Testis (tissue), 3 donors: ENCODE measurements around the gene ZBTB20. TPM values are rescaled to one million over a fixed set of nuclear protein-coding genes. Genes with fewer than 3 reads are reported as not detected.
A peak's percentile ranks its signal among the peaks of the same experiment; 100 is the strongest.

Experiments used
- DNase-seq: peaks from one replicate; pipeline ENCODE4 v3.0.0-alpha.2; 2019
- H3K27ac ChIP-seq, 2 donors: fragments of 200-600 bp; sonication (generic); one replicate each; pipeline ENCODE4 v1.5.1; 2019
- H3K27me3 ChIP-seq: fragments of 200-600 bp; sonication (generic); one replicate; pipeline ENCODE4 v1.5.1; 2019
- H3K36me3 ChIP-seq: fragments of 200-600 bp; sonication (generic); one replicate; pipeline ENCODE4 v1.5.1; 2017; ENCODE audit warnings: low read depth; ENCODE audit errors: missing control alignments
- H3K4me1 ChIP-seq: fragments of 200-600 bp; sonication (generic); one replicate; pipeline ENCODE4 v1.5.1; 2019
- H3K4me3 ChIP-seq, 2 donors: fragments of 200-600 bp; sonication (generic); one replicate each; pipeline ENCODE4 v1.5.1; 2017 to 2019
- H3K9me3 ChIP-seq: fragments of 200-600 bp; sonication (generic); one replicate; pipeline ENCODE4 v1.5.1; 2017
- CTCF ChIP-seq, 3 experiments: fragments of 450-650 bp in 2 of 3; fragments of 200-600 bp in 1 of 3; sonication (generic) in 1 of 3; IDR thresholded peaks; one replicate each; pipeline ENCODE4 v1.5.1; 2016 to 2019; ENCODE audit warnings: antibody characterized with exemption in 3 of 3, mild to moderate bottlenecking in 2 of 3, moderate library complexity in 1 of 3
- POLR2A ChIP-seq: fragments of 450-650 bp; IDR thresholded peaks from one replicate; pipeline ENCODE4 v1.6.1; 2017; ENCODE audit warnings: antibody characterized with exemption, mild to moderate bottlenecking, moderate library complexity
- WGBS, 2 donors: methylation state at CpG; one replicate each; pipeline ENCODE4 v1.1.5; 2018; 5-methylcytosine and 5-hydroxymethylcytosine counted together
- intact Hi-C: fragments of 100-400 bp; cut with DNase I; formaldehyde crosslinking; loops from one replicate; pipeline ENCODE4 v1.15.1; 2023; ENCODE audit warnings: low total_unique reads
- polyA plus RNA-seq: library from polyadenylated mRNA; stranded (reverse); fragments of 350-450 nt; fragmentation: Illumina TruSeq; extraction: RNeasy Lipid Tissue Mini Kit (QIAGEN cat#74804); gene quantifications from one replicate; pipeline ENCODE4 v1.2.3, GENCODE V29; 2014; ENCODE audit warnings: low read depth, low replicate concordance; ENCODE audit not compliant: insufficient read depth
- total RNA-seq, 2 donors: library from RNA; depleted of rRNA; stranded (reverse); fragments of >200 nt; gene quantifications; one replicate each; pipeline ENCODE4 v1.2.3, GENCODE V29; 2016

Gene ZBTB20
- total and polyA plus RNA-seq, 3 donors from 2014 or later = 36.8 to 179 (median 126) TPM

DNA sequence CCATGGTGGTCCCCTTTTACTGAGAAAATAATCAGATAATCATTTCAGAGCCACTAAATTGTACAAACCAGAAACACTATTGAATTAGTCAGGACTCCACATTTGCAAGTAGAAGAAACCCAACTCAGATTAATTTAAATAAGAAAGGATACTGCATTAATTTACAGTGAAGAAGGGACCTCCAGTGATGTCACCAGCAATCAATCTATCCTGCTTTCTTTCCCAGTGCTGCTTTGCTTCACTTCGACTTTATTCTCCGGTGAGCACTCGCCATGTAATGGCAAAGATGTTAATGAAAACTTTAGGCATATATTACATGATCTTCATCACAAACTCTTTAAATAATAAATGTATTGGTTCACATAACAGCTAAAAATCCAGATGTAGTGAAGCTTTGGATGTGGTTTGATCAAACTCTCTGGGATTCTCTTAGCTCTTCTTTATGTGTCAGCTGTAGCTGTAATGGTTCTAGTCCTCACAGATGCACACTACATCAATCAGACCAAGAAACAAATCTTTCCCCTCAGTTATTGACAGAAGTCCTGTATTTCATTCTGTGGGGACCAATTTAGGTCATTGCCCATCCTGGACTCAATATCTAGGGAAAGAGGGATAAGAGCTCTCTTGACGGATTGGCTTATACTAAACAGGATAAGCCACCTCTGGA, 14.2 kb upstream of the ZBTB20 start:
- H3K9me3 ChIP-seq = no peaks in the 10 kb centered on the region
- H3K27ac ChIP-seq = no peak overlapping the region
- H3K27me3 ChIP-seq = no peaks in the 10 kb centered on the region
- no peak for DNase-seq
- no peaks in the 10 kb centered on the region for H3K36me3 ChIP-seq
- whole genome bisulfite sequencing, 2 donors = 92 to 95% methylated on average over 4 of the region's 4 CpGs
- TF ChIP-seq POLR2A (no peak), CTCF (IDR thresholded peaks at IDR 0.05) (no peak)
- no peaks in the 10 kb centered on the region for H3K4me1 ChIP-seq
- intact Hi-C loops = no loop called here
- H3K4me3 ChIP-seq = no peak overlapping the region

DNA sequence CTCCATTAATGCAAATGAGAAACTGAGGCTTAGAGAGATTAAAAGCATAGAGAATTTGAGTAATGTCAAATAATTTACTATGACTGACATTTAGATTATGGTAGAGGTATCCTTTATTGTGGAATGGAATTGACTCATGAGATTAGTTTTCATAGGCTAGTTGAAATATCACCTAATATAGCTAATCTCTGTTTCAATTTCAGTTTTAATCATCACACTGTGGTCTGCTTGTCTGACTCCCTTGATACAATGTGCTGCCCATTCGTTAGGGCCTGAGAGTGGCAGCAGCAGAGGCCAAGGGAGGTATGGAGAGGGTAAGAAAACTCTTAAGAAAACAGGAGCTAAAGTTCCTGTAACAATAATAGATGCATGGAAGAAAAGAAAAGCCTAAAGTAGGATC, 13.2 kb upstream of the ZBTB20 start:
- Histone ChIP-seq H3K27ac (no peak overlapping the region), H3K4me3 (no peak overlapping the region), H3K27me3 (no peaks in the 10 kb centered on the region), H3K4me1 (no peaks in the 10 kb centered on the region), H3K36me3 (no peaks in the 10 kb centered on the region), H3K9me3 (no peaks in the 10 kb centered on the region)
- DNase-seq = no peak
- WGBS, 2 donors = 43 to 76% methylated on average over 1 of the region's 1 CpG
- TF ChIP-seq POLR2A (no peak), CTCF (IDR thresholded peaks at IDR 0.05) (no peak)
- intact Hi-C loops = no loop called here

DNA sequence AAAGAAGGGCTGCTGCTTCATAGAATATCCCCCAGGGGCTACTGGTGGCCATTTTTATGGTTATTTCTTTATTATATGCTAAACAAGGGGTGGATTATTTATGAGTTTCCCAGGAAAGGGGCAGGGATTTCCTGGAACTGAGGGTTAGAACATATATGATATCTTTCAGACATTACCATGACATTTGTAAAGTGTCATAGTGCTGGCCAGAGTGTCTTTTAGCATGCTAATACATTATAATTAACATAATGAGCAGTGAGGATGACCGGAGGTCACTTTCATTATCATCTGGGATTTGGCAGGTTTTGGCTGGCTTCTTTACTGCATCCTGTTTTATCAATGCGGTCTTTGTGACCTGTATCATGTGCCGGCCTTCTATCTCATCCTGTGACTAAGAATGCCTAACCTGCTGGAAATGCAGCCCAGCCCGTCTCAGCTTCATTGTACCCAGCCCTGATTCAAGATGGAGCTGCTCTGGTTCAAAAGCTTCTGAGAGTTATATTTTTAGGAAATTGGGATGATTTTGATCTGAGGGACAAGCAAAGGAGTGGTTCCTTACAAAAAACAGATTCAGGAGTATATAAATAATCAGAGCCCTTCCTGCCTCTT, 9.1 kb upstream of the ZBTB20 start:
- H3K27me3 ChIP-seq = no peaks in the 10 kb centered on the region
- H3K4me1 ChIP-seq = no peaks in the 10 kb centered on the region
- no peaks in the 10 kb centered on the region for H3K36me3 ChIP-seq
- intact Hi-C loops = no loop called here
- no peak overlapping the region for H3K27ac ChIP-seq
- peak; percentile 26 for DNase-seq
- WGBS, 2 donors = 57 to 60% methylated on average over 4 of the region's 4 CpGs
- no peaks in the 10 kb centered on the region for H3K9me3 ChIP-seq
- TF ChIP-seq POLR2A (no peak), CTCF (IDR thresholded peaks at IDR 0.05) (no peak)
- H3K4me3 ChIP-seq = no peak overlapping the region

GRCh38 chr3:115154611-115155010, 7.5 kb upstream of the ZBTB20 start:
- H3K9me3 ChIP-seq = no peaks in the 10 kb centered on the region
- TF ChIP-seq CTCF (IDR thresholded peaks at IDR 0.05) (no peak), POLR2A (no peak)
- WGBS, 2 donors = 73 to 75% methylated on average over 3 of the region's 3 CpGs
- H3K4me3 ChIP-seq = no peak overlapping the region
- no peak for DNase-seq
- intact Hi-C loops = no loop called here
- no peaks in the 10 kb centered on the region for H3K36me3 ChIP-seq
- H3K4me1 ChIP-seq = no peaks in the 10 kb centered on the region
- no peaks in the 10 kb centered on the region for H3K27me3 ChIP-seq
- H3K27ac ChIP-seq = no peak overlapping the region

DNA sequence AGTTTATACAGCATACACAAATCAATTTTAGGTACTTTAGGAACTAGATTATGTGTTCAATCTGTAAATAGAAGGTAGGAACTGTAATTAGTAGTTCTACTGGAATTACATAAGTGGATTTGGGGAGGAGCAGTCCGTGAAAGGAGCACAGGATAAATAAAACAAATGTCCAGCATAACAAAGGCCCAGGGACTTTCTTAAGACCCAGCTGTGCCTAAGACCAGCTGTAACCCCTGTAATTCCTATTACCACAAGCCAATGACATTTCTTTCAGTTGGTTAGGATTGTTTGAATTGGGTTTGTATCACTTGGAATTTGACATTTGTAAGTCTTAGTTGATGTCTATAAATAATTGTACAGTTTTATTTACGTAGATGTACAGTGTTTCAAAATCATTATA, 4.8 kb upstream of the ZBTB20 start:
- no peaks in the 10 kb centered on the region for H3K27me3 ChIP-seq
- H3K36me3 ChIP-seq = no peaks in the 10 kb centered on the region
- no peak overlapping the region for H3K27ac ChIP-seq
- intact Hi-C loops = no loop called here
- no peaks in the 10 kb centered on the region for H3K9me3 ChIP-seq
- TF ChIP-seq POLR2A = no peak
- TF ChIP-seq CTCF (IDR thresholded peaks at IDR 0.05) = no peak
- H3K4me3 ChIP-seq = no peak overlapping the region
- peaks cover 11% of the 10 kb centered on the region for H3K4me1 ChIP-seq
- no peak for DNase-seq
- 88 to 92% methylated on average over 2 of the region's 2 CpGs for WGBS, 2 donors
